ENCODE data around the gene PRICKLE2.

Gene PRICKLE2

DNA sequence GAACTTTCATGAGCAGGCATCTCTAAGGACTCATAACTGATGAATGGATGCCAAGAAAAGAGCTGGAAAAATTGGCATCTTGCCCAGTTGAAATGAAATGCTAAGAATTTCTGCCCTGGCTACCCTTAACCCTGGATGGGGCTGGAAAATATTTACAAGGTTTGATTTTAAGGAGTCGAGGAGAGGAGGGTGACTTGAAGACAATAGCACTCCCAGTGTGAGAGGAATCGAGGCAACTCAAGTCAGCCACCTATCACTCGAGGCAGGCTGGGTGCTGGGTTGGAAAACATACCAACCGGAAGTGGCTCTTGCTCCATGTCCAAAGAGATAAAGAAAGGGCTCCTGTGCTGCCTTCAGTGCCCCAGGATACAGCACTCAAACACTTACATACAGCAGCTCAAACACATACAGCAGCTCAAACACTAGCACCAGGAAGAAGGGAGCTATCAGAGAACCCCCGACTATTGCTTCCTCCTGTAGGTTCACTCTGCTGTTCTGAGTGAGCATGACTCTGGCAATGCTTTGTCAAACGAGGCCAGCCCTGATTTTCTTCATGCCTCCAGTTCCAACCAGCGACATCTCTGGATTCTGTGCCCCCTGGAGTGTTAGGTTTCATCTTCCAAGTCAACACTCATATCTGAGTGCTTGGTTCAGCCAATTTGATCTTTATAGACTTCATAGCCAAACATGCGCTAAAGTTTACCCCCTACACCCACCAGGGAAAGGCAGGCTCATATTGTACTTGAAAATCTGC lies 4.9 kb downstream of the PRICKLE2 start:
- no peak for DNase-seq (ENCODE audit: low read depth in 2 of 3, low spot score in 1 of 3)

DNA sequence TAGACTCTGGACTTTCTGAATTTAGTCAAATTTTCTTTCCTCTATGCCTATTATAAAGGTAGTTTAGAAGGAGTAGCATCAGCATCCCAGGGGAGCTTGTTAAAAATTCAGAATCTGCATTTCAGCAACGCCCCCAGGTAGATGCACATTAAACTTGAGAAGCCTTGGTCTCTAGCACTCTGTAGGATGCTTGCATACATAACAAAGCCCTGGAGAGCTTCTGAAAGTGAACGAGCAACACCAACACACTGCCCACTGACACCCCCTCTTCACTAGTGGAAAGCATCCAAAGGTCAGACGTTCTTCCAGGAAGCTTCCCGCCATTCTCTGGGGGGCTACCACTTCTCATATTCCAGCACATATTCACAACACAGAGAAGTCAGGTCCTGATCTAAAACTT lies 6.5 kb downstream of the PRICKLE2 start:
- no peak for DNase-seq (ENCODE audit: low read depth in 2 of 3, low spot score in 1 of 3)

DNA sequence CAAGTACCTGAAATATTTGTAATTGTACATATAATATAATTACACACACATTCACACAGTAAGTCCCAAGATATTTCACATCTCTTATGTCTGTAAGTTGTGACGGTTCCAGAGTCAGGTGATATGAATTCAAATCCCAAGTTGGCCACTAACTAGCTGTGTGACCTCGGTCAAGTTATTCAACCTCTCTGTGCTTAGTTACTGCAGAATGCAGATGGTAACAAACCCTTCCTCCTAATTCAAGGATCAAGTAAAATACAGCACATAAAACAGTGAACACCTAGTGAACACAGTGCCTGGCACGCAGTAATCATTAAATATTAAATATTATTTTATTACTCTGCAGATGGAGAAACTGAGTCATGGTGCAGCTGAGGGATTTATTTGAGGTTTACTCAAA lies 6.9 kb downstream of the PRICKLE2 start:
- DNase-seq (ENCODE audit: low read depth in 2 of 3, low spot score in 1 of 3), result no peak

DNA sequence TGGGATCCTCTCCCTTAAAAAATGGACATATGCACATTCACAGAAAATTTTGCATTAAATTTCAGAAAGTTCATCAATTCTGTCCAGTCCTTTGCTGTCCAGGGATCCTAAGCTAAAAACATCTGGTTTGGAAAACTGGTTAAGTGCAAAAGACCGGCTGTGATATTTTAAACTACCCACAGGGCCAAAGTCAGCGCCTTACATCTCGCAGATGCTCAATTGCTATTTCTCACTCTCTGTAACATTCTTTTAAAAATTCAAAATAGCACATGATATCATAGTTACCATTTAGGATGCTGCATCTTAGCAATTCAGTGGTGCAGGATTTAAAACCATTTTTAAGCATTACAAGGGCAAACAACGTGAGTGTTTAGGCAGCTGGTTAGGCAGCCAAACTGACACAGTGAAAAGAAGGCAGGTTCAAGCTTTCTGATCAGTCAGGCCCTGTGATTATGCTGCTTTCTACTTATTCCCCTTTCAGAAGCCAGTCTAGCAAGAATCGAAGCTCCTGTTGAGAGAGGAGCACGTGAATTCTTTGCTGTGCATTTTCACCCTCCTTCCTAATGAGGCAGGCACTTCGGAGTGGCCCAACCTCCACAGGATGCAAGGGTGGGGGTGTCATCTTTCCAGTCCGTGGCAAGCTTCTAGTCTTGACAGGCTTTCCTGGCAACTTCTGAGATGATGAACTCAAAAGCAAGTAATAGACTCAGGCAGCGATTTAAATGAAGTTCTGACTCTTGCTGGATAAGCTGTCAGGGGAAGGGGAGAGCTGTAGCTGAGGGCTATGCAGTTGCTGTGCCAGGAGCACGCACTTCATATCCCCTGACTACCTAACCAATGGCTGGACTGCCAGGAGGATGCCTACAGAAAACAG lies 8.8 kb downstream of the PRICKLE2 start:
- DNase-seq (ENCODE audit: low read depth in 2 of 3, low spot score in 1 of 3), result no peak

DNA sequence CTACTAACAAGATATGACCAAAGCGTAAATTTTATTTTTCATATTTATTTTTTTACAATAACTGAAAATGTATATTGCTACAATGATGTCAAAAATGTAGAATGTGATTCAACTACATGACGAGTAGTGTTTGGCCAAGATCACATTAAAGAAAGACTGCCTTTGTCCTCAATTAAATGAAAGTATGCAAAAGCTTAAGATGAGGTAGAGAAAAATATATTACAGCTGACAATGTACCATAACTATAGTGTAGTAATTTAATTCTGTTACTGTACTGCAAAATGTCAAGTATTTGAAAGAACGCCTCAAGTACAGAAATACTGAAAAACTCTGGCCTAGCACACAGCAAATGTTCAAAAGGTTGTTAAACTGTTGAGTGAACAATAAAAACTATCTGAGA lies 9.7 kb downstream of the PRICKLE2 start:
- DNase-seq (ENCODE audit: low read depth in 2 of 3, low spot score in 1 of 3), result no peak

DNA sequence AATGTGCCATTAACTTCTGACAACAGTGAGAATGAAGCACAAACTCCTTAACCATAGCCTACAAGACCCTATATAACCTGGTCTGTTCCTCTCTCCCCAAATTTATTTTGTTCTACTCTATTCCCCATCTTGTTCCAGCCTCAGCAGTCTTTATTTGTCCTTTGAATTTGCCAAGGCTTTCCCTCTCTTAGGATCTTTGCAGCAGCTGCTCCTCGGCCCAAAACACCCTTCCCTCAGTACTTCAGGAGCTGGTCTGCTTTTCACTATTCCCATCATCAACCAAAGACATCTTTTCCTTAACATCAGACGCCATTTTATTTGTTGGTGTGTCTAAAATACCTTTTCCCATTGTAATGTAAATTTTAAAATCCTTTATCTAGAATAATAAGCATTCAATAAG lies 10.2 kb downstream of the PRICKLE2 start:
- no peak for DNase-seq (ENCODE audit: low read depth in 2 of 3, low spot score in 1 of 3)

DNA sequence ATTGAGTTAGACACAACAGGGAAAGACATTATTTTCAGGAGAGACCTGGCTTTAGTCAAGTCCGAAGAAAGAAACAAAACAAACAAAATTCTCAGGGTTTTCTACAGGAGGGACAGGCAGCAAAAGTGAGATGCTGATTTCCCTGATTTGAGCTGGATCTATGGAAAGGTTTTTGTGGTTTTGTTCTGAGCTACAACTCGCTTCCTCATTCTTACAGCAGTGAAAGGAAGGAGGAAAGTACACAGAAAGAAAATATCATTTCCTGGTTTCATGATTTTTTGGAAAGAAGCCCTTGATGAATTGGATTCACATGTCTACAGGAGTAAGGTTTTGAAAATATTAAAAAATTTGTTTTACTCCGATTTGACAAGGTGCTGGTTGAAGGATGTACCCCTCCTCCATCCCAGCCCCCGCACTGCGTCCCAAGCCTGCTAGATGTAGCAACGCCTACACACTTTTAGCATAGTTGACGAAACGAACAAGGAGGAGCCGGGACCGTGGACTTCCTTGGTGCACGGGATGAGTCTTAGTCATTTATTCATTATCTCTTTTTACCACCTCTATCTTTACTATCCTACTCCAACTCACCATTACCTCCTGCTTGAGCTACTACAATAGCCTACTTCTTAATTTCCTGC lies 10.8 kb downstream of the PRICKLE2 start:
- DNase-seq (ENCODE audit: low read depth in 2 of 3, low spot score in 1 of 3), result no peak

DNA sequence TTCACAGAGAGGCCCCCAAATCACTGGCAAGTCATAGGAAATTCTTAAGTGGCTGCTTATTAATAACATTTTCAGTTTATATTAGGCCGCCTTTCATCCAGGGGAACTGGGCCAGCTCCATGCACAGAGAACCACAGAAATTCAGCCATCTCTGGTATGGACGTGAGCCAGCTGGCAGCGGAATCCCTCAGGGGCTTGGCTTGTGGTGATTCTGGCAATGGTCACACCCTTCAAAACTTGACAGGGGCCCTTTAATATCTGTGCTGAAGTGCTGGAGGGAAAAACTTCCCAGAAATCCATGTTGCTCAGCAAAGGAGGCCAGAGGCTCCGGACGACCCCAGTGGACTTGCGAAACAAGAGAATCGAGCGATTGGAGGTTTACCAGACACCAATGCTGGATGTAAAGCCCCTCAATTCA lies 11.3 kb downstream of the PRICKLE2 start:
- DNase-seq (ENCODE audit: low read depth in 2 of 3, low spot score in 1 of 3), result no peak

DNA sequence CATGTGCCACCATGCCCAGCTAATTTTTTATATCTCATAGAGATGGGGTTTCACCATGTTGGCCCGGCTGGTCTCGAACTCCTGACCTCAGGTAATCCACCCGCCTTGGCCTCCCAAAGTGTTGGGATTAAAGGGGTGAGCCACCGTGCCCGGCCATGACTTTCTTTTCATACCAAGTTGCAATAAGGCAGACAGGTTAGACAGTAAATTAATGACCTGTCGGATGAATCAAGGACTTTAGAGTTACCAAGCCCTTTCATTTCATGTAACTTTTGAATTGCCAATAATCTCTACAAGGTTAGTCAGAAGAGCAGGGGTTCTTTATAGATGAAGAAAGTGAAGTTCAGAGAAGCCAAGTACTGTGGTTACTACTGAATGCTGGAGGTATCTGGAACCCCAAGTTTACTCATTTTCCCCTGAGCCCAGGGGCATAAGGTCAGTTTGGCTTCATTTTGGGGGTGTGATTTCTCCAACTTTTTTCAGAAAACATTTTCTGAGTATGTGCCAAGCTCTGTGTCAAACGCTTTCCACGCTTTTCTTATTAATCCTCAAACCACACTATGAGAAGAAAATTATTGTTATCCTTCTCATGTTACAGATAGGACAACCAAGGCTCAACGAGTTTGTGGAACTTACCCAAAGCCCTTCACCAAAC lies 11.9 kb downstream of the PRICKLE2 start:
- DNase-seq (ENCODE audit: low read depth in 2 of 3, low spot score in 1 of 3), result no peak

DNA sequence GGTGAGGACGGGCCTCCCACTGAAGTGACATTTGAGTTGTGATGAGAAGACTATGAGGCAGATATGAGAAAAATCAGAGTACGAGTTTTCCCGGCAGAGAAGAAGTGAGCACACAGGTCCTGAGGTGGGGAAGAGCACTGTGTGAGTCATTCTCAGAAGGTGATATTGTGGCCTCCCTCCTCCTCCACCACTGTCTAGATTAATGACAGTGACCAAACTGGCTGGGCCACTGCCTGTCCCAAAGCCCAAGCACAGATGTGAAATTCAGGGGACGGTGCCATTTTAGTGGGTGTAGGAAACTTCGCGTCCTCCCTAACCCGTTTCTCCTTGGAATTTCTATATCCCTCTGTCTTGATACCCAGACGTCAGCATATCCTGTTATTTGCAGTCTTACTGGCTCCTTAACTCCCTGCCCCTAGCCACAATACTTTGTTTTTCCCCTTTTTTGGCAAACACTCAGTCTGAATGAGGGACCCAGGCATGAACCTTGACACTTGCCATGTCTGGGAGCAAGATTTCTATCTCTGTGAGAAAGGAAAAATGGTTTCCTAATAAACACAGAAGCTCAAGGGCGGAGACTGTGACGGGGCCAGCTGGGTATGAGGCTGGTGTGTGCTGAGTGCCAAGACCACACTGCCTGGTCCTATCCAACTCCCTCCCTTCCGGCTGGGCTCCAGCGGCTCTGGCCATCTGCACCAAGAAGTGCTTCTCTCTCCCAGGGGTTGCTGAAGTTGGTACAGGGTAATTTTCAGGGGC lies 15.2 kb downstream of the PRICKLE2 start:
- DNase-seq (ENCODE audit: low read depth in 2 of 3, low spot score in 1 of 3), result no peak

DNA sequence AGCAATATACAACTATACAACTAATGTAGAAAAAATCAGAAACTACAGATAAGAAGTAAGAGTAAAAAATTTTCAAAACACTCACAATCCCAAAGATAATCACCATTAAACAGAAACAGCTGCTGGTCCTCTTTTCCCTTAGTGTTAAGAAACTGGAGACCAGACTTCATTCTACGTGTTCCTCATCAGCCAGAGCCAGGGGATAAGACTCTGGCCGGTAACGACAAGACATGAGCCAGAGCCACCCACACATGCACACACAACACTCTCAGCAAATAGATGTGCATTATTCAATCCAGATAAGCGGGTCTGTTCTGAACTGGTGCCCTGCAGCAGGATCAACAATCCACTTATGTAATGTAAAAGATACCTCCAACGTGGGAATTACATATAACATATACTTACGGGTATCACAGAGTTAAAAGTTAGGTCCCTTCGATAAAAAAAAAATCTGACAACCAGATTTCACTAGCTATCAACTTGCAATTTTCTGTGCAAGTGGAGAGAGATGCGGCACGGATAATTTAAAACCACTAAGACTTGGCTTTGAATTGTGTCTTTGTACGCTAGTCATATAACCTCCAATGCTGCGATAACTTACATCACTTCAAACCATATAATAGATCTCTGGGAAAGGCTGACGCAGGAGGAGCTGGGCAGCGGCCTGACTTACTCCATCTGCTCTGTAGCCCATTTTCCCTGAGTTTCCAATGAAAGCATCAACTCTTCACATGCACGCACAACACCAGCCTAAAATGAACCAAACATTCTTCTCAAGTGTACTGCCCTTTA lies 17.8 kb downstream of the PRICKLE2 start:
- DNase-seq (ENCODE audit: low read depth in 2 of 3, low spot score in 1 of 3), result no peak

DNA sequence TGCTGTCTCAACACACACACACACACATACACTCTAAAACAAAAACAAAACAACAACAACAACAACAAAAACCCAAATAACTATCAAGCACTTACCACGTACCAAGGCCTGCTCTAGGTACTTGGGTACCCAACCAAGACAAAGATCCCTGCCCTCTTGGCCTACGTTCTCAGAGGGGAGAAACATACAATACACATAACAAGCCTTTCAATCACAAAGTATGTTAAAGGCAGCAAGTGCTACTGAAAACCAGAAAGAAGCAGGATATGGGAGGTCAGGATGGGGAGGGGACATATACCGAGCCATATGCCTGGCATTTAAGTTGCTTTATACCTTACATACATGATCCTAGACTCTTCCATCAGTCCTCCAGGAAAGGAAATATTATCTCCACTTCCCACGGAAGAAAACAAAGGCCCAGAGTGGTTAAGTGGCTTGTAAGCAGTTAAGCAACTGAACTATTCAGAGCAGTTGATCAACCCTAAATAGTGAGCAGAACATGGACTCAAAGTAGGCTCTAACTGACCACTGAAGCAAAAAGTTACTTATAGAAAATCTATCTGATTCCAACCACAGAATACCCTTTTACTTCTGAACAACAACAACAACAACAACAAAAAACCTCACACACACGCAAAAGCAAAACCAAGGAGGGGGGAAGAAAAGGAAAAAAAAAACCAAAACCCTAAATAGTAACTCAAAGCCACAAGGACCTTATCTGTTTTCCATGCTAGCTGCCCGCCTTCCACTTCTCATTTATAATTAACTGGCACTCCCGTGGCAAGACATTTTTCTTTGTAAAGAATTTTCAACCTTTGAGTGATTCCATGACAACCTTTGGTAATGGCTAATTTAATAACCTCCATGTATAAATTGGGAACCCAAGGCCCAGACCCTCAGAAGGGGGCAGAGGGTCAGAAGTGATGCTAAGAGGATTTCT lies 21.0 kb downstream of the PRICKLE2 start:
- no peak for DNase-seq (ENCODE audit: low read depth in 2 of 3, low spot score in 1 of 3)

DNA sequence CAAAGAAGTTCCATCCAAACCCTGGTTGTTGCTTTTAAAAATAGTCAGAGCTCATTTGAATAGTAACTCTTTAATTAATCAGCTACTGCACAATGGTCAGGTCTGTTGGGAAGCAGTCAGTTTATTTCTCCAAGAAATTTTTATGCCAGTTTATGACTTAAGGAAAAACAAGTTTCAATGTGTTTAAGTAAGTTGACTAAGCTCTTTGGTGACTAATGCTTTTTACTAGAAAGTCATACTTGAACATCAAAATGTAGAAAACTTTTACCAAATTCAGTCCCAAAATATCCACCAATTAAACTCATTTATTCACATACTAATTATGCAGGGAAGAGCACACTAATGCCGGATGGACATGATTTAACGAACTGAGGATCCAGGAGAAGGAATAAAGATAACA lies 22.1 kb downstream of the PRICKLE2 start:
- DNase-seq (ENCODE audit: low read depth in 2 of 3, low spot score in 1 of 3), result no peak

DNA sequence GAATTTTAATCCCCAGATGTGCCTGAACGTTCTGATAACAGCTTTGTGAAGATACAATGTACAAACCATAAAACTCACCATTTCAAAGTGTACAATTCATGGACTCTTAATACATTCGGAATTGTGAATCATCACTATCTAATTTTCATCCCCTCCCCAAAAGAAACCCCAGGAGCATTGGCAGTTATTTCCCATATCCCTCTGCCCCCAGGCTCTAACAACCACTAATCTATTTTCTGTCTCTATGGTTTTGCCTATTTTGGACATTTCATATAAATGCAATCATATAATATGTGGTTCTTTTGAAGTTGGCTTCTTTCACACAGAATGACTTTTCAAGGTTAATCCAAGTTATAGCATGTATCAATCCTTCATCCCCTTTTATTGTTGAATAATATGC lies 25.3 kb downstream of the PRICKLE2 start:
- no peak for DNase-seq (ENCODE audit: low read depth in 2 of 3, low spot score in 1 of 3)

DNA sequence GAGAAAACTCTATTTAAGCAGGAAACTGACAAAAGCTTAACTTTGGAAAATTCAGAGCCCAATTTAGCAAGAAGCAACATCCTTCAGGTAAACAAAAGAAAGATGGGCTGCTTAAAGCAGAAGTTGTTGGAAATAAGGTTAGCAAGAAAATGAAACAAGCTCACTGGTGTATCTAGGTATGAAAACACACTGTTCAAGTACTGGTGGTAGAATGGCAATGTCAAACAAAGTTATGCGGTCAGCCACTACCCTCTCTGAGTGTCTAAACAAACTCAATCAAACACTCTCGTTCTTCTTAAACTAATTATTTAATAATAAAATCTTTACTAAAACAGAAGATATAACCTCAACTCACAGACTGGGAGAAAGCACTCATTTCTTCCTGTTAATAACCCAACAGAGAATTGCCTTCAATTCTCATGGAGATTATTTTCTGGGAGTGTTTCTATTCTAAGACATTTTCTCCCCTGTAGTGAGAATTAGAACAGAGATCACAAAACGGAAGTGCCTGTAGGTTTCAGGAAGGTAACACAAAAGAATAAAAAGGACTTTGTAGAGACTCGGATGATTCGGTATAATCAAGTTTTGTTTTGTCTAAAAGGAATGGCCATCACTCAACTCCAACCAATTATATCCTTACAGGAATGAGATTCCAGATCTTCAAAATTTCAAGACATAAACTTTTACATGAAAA lies 28.9 kb downstream of the PRICKLE2 start:
- DNase-seq (ENCODE audit: low read depth in 2 of 3, low spot score in 1 of 3), result no peak

DNA sequence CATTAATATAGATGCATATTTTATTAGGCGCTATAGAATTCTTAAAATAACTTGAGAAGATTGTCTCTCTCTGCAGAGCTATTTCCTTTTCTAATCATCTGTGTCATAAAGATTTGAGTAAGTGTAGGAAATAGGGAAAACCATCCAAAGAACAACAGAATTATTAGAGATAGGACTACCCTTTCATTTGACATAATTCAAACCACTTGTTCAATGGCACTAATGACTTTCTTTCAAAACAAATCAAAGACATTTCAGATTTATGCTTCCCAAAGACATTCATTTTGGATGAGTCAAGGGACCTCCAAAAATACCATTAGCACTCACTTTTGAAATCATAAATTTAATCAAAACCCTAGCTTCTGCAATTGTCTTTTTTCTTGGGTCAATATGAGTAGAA lies 29.5 kb downstream of the PRICKLE2 start:
- DNase-seq (ENCODE audit: low read depth in 2 of 3, low spot score in 1 of 3), result no peak

DNA sequence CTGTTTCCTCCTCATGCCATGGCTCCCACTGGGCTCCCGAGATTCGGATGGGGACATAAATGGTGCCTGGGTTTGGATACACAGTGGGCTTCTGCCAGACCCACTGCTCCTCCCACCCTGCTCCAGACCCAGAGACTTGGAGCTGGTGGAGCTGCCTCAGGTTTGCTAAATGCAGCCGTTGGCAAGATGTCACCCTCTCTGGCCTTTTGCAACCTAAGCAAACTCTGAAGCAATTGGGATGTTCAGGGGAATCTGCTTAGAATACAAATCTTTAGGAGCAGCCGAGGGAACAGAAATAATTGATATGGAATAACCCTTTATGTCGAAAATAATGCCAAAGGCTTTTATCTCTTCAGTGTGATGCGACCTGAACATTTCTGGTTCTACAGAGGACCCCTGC lies 33.4 kb downstream of the PRICKLE2 start:
- no peak for DNase-seq (ENCODE audit: low read depth in 2 of 3, low spot score in 1 of 3)
